GM20000 (cell line): Measurements from ENCODE around the gene MYO15B.
A peak's percentile ranks its signal among the peaks of the same experiment; 100 is the strongest.

Experiments
- DNase-seq: peaks from one replicate; pipeline ENCODE4 v3.0.0; 2012; ENCODE audit warnings: low spot score
- TF ChIP-seq, protein P1 (sequence below): IDR thresholded peaks from 2 replicates; pipeline ENCODE4 v1.5.1; 2012; ENCODE audit warnings: mild to moderate bottlenecking, control low read depth; ENCODE audit errors: extremely low read depth, missing control alignments

MYO15B gene

DNA sequence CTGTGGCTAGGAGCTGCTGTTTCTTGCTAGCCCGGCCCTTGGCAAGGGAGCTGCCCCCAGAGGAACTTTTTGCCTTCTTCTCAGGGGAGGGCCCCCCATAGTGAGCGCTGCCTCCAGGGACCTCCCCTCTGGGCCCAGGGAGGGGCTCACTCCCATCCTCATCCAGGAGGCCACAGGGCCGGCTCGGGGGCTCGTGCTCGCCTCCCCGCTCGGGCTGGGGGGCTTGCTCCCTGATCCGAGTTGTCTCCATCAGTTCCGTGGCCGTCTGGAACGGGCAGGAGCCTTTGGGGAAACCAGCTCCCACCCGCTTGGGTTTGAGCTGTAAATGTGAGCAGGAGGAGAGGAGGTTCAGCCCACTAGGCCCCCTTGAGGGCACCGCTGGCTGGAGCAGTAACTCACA, 41.6 kb downstream of the MYO15B start:
- TF ChIP-seq, protein P1, sequence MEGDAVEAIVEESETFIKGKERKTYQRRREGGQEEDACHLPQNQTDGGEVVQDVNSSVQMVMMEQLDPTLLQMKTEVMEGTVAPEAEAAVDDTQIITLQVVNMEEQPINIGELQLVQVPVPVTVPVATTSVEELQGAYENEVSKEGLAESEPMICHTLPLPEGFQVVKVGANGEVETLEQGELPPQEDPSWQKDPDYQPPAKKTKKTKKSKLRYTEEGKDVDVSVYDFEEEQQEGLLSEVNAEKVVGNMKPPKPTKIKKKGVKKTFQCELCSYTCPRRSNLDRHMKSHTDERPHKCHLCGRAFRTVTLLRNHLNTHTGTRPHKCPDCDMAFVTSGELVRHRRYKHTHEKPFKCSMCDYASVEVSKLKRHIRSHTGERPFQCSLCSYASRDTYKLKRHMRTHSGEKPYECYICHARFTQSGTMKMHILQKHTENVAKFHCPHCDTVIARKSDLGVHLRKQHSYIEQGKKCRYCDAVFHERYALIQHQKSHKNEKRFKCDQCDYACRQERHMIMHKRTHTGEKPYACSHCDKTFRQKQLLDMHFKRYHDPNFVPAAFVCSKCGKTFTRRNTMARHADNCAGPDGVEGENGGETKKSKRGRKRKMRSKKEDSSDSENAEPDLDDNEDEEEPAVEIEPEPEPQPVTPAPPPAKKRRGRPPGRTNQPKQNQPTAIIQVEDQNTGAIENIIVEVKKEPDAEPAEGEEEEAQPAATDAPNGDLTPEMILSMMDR, result no peak
- DNase-seq, result no peak

DNA sequence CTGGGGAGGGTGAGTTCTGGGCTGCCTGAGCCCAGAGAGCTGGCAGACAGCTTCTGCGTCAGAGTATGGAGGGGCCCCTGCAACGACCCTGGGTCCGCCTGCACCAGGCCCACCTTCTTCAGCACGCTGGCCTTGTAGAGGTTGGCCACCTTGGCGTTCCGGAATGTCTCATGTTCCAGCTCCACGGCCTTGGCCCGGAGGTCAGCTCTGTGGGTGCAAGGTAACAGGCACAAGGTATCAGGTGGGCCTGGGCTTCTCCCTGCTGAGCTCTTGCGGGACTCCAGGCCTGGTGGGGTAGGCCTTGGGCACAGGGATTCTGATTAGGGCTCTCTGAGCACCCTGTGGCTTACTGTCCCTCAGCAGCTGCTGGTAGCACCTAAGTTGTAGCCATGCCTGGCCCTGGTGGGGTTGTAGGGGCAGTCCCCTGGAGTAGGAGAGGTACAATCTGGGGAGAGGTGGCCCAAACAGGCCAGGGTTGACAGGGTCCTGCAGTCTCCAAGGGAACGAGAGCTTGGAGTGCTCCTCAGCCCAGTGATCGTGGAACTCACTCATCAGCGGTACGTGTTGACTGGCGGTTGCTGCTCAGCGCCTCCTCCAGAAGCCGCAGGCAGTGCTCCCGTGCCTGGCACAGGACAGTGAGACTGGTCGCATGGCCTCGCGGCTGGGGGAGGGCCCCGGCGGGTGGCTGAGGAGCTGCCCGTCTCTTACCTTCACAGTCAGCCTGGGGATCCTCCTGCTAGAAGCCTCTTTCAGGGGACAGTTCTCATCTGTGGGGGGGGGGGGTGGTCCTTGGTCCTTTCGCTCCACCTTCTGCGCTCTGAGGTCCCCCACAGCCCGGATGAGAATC, 42.7 kb downstream of the MYO15B start:
- DNase-seq, result no peak
- TF ChIP-seq, protein P1, result no peak

DNA sequence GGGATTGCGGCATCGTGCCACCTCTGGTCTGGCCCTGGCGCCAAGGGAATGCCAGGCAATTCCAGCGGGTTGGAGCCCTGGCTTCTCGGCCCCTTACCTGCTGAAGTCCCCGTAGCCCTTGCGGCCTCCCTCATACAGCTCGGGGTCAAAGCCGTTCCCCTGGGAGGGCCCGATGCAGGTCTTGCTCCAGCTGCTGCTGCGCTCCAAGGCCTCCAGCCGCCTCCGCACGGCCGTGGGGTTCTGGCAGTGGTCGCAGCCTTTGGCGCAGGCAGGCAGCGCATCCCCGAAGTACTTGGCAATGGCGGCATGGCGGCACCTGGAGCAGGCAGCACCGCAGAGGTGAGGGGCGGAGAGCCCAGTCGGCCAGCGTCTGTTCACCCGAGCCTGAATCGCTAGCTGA, 43.8 kb downstream of the MYO15B start:
- no peak for DNase-seq
- TF ChIP-seq, protein P1, result no peak

DNA sequence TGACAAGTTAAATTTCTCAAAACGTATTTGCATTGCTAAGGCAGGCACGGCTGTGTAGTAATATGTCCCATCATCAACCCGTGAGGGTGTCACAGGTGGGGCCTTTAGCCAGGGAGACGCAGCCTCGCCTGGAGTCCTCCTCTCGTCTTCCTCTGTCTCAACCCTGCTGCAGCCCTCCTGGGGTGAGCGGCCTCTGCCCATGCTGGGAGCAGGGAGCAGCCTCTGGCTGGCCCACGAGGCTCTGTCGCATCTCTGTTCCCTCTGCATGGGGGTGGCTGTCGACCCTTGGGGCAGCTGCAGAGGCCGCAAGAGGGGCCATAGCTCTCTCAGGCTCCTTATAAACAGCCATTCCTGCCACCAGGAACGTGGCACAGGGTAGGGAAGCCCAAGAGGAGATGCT, 44.8 kb downstream of the MYO15B start:
- peak; percentile 38 for DNase-seq
- TF ChIP-seq, protein P1, result no peak

DNA sequence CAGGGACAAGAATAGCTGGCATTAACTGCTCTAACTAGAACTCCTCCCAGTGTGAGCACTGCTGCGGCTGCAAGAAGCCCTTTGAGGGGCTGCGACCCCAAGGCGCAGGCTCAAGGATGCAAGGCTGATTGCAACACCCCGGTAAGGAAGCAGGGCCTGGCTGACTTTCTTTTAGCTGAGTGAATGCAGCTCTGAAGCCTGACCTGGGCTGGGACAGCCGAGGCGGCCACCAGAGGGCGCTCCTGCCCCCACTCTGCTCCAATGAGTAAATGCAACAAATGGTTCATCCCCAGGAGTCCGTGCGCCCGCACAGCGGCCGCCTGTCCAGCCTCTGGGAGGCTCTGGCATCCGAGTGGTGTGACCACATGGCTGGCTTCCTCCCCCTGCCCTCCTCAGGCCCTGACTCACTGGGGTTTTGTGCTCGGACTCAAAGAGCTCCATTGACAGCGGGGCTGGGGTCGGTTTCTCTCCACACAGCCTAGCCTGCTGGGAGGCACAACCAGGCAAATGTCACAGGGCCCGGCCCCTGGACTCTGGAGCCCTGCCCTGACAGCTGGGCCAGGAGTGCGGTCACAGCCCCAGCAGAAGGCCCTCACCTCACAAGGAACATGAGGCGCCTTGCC, 45.4 kb downstream of the MYO15B start, which contains the start of gene SMIM5:
Gene SMIM5 (plus strand): TSS at position 572 of the 623 bp plus-strand sequence. CDS start 6,768 bp downstream, outside the sequence.
- peak; percentile 95 for DNase-seq
- TF ChIP-seq, protein P1, result peak; percentile 94

DNA sequence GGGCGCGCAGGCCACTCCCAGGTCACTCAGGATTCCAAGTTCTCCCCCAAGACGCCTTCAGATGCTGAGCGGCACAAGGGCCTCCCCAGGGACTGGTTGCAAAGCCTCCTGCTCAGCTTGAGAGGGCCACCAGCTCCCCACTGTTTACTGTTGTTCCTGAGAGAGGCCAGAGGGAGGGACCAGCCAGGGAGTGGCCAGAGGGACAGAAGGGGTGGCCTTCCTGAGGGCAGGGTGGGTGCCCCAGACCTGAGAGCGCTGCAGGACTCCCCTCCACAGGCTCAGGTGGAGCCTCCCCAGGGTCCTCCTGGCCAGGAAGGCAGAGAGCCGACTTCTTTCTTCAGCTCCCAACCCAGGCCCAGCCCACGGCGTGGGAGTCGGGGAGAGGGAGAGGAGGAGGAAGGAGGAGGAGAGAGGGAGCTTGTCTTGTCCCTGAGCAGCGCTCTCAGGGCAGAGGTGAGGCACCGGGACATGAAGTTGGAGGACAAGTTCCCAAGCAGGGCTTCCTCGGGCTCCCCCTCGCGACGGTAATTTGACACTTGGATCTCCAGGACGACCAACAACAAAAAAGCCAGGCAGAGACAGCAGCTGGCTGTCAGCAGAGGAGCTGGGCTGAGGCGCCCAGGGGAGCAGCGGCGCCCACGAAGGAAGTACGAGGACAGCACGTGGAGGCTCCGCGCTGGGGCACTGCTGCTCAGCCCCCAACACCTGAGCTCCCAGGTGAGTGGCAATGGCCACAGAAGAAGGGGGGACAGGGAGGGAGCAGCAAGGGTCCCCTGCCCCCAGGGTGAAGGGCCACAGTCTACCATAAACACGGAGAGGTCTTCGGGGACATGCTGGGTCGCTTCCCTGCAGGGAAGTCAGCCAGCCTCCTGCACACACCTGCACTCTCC, 46.1 kb downstream of the MYO15B start:
- DNase-seq, result peak; percentile 83
- TF ChIP-seq, protein P1, result peak; percentile 58
